Calu3 (cell line): ENCODE data around the gene CACNA2D3. TPM values are rescaled to one million over a fixed set of nuclear protein-coding genes. Genes with fewer than 3 reads are reported as not detected.

ENCODE experiments used
- BruUV-seq: library from RNA; stranded (reverse); fragments of 400-500 nt; replicated peaks from 2 replicates; lab custom pipeline; 2021; lab: Mats Ljungman, UMichigan
- CTCF ChIA-PET: fragments of 300-600 bp; sonication (Branson Sonifier 250); formaldehyde crosslinking; loops from one replicate; lab custom pipeline; 2022; ENCODE audit warnings: antibody characterized with exemption; lab: Charles Lee
- DNase-seq: peaks from one replicate; pipeline ENCODE4 v3.0.0; 2022
- H3K27ac Mint-ChIP-seq: one replicate; pipeline ENCODE4 v1.8.0; 2022; ENCODE audit warnings: mixed read lengths; ENCODE audit not compliant: unreplicated experiment
- H3K27me3 Mint-ChIP-seq: one replicate; pipeline ENCODE4 v1.8.0; 2022; ENCODE audit warnings: mixed read lengths; ENCODE audit not compliant: unreplicated experiment
- H3K36me3 Mint-ChIP-seq: one replicate; pipeline ENCODE4 v1.8.0; 2022; ENCODE audit warnings: mild to moderate bottlenecking, moderate library complexity, mixed read lengths; ENCODE audit not compliant: insufficient read depth, unreplicated experiment
- H3K4me1 Mint-ChIP-seq: one replicate; pipeline ENCODE4 v1.8.0; 2022; ENCODE audit warnings: mild to moderate bottlenecking, low read depth, mixed read lengths; ENCODE audit not compliant: unreplicated experiment
- H3K4me3 Mint-ChIP-seq: one replicate; pipeline ENCODE4 v1.8.0; 2022; ENCODE audit warnings: mild to moderate bottlenecking, low read depth, moderate library complexity, mixed read lengths; ENCODE audit not compliant: unreplicated experiment
- H3K9me3 Mint-ChIP-seq: one replicate; pipeline ENCODE4 v1.8.0; 2022; ENCODE audit warnings: low read depth, mixed read lengths; ENCODE audit not compliant: unreplicated experiment
- intact Hi-C: fragments of 100-400 bp; cut with micrococcal nuclease; formaldehyde crosslinking; loops from one replicate; pipeline ENCODE4 v1.10.0; 2022; ENCODE audit not compliant: unreplicated experiment
- total RNA-seq: library from RNA; stranded (reverse); gene quantifications from 2 replicates; pipeline ENCODE4 v1.2.3, GENCODE V29; 2022
- TF ChIP-seq, protein P1 (sequence below): fragments of 200-600 bp; IDR thresholded peaks from one replicate; pipeline ENCODE4 v1.8.0; 2022; ENCODE audit warnings: antibody characterized with exemption; ENCODE audit not compliant: unreplicated experiment

Gene CACNA2D3
- total RNA-seq, 1 experiment from 2014 or later, result not detected

GRCh38 chr3:54745843-54746242 lies 623.5 kb downstream of the CACNA2D3 start:
- Mint-ChIP-seq H3K36me3 (no peaks in the 10 kb centered on the region), H3K9me3 (peaks cover 9% of the 10 kb centered on the region), H3K4me3 (no peak overlapping the region), H3K27me3 (no peaks in the 10 kb centered on the region), H3K4me1 (no peaks in the 10 kb centered on the region), H3K27ac (no peak overlapping the region)
- TF ChIP-seq, protein P1, sequence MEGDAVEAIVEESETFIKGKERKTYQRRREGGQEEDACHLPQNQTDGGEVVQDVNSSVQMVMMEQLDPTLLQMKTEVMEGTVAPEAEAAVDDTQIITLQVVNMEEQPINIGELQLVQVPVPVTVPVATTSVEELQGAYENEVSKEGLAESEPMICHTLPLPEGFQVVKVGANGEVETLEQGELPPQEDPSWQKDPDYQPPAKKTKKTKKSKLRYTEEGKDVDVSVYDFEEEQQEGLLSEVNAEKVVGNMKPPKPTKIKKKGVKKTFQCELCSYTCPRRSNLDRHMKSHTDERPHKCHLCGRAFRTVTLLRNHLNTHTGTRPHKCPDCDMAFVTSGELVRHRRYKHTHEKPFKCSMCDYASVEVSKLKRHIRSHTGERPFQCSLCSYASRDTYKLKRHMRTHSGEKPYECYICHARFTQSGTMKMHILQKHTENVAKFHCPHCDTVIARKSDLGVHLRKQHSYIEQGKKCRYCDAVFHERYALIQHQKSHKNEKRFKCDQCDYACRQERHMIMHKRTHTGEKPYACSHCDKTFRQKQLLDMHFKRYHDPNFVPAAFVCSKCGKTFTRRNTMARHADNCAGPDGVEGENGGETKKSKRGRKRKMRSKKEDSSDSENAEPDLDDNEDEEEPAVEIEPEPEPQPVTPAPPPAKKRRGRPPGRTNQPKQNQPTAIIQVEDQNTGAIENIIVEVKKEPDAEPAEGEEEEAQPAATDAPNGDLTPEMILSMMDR, result no peak
- no peak for DNase-seq
- no TSS peak for BruUV-seq
- intact Hi-C loops, result no loop called here
- CTCF ChIA-PET, result no interaction called here

DNA sequence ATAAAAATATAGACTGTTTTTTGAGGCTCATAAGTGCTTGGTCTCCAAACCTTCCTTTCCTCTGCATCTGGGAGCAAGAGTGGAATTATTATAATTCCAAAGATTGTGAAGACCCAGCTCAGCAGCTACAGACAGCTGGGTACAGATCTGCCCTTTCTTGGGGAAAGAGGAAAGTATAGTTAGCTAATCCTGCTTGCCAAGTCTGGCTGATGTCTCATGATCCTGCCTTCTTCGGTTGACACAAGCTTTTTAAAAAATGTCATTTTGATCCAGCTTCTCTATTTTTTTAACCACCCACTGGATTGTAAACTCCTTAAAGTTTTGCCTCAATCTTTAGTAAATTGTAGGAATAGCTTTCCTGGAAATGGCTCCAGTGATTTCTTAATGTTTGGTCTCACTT lies 624.4 kb downstream of the CACNA2D3 start:
- DNase-seq, result no peak
- CTCF ChIA-PET, result no interaction called here
- Mint-ChIP-seq H3K27ac (no peak overlapping the region), H3K4me1 (no peaks in the 10 kb centered on the region), H3K4me3 (no peak overlapping the region), H3K36me3 (no peaks in the 10 kb centered on the region), H3K27me3 (no peaks in the 10 kb centered on the region), H3K9me3 (peaks cover 11% of the 10 kb centered on the region)
- intact Hi-C loops, result no loop called here
- BruUV-seq, result no TSS peak
- TF ChIP-seq, protein P1, result no peak

DNA sequence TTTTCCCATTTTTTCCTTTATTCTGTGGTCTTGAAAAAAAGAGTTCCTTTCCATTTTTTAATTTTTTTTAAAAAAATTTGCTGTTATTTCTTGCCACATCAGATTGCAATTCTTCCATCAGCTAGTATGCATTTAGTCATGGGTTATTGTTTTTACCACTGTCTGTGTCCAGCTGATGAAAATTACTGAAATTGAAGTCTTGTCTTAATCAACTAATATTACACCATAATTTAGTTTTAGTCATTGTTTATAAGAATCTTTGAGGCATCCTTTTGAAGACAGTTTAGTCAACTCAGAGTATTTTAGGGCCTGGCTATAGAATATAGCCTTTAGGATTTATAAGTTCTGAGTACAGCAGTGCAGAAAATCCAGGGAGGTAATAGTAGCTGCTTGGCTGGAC lies 633.4 kb downstream of the CACNA2D3 start:
- CTCF ChIA-PET, result interaction anchor here (0.6 kb wide), 1 partner anchor 87 kb away, joined by 5 read pairs; no protein-coding TSS in a partner anchor
- no peak overlapping the region for H3K27ac Mint-ChIP-seq
- no TSS peak for BruUV-seq

DNA sequence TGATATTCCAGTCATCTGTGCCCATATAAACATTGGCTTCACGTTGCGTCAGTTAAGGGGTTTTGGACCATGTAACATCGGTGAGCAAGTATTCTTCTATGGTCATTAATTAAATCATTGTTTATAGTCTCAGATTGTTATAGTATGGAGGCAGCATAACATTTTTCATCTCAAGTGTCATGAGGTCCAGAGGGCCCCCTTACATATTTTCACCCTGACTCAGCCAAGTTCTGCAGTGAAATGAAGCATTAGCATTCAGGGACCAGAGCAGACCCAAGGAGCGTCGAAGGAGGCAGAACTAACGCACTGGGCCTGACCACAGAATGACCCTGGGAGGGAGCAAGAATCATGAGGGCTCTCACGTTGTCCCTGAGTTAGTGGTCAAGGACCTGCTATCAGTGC lies 634.0 kb downstream of the CACNA2D3 start:
- no TSS peak for BruUV-seq
- TF ChIP-seq, protein P1, result no peak
- no peaks in the 10 kb centered on the region for H3K4me1 Mint-ChIP-seq
- H3K4me3 Mint-ChIP-seq, result no peak overlapping the region
- no peaks in the 10 kb centered on the region for H3K27me3 Mint-ChIP-seq
- intact Hi-C loops, result no loop called here
- peaks cover 9% of the 10 kb centered on the region for H3K9me3 Mint-ChIP-seq
- CTCF ChIA-PET, result no interaction called here
- no peak for DNase-seq
- H3K36me3 Mint-ChIP-seq, result no peaks in the 10 kb centered on the region
- no peak overlapping the region for H3K27ac Mint-ChIP-seq

More for the DNA sequence above, 633.4 kb downstream of the CACNA2D3 start:
- Mint-ChIP-seq H3K4me1 (no peaks in the 10 kb centered on the region), H3K9me3 (peaks cover 10% of the 10 kb centered on the region), H3K27me3 (no peaks in the 10 kb centered on the region), H3K4me3 (no peak overlapping the region), H3K36me3 (no peaks in the 10 kb centered on the region)
- DNase-seq, result no peak
- TF ChIP-seq, protein P1, result no peak
- intact Hi-C loops, result no loop called here
